Parietal lobe (tissue), 1 donor: Measurements from ENCODE around the gene RCBTB1. TPM values are rescaled to one million over a fixed set of nuclear protein-coding genes. Genes with fewer than 3 reads are reported as not detected.

Experiments used
- total RNA-seq: library from RNA; depleted of rRNA; stranded (reverse); fragments of >200 nt; gene quantifications from one replicate; pipeline ENCODE4 v1.2.3, GENCODE V29; 2014

The RCBTB1 gene
- total RNA-seq, result 21.6 TPM

DNA sequence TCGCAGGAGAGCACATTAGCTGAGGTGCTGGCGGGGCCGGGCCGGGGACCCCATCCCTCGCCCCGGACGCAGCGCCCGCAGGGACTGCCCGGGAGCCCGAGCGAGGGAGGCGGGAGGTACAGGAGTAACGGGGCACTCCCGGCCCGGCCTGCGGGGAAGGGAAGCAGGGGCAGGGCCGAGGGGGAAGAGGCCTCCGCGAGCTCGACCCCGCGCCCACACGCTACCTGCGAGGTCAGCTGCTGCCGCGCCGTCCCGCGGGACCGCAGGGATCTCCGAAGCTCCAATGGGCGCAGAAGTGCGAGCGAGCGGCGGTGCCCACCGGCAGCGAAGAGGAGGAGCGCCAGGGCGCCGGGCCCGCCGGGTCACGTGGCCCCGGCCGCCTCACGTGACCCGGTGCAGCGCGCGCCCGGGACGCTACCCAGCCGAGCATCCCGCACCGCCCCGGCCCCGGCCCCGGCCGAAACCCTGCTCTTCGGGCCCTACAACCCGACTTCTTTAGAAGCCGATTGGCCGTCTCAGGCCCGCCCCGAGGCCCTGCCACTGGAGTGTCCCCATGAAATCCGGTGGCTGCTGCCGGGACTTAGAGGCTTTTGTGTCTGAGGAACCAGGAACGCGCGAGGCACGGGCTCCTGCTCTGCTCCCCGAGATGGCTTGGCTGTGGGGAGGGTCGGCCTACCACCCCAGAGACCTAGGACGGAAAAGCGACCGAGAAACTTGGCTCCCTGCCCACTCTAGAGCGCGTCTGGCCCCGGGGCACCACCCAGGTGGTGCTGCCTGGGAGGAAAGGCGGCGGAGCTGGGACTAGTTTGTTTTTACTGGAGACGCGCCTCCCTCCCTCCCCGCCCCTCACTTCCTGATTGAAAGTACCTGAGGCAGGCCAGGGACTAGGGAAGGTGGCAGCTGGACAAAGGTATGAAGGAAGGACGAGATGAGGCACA lies at the start of gene RCBTB1:
Gene RCBTB1, minus strand, starts transcription at position 339 of the 938 bp plus-strand sequence. CDS start 18,279 bp downstream, outside the sequence.

GRCh38 chr13:49627831-49628652 lies 42.7 kb upstream of the RCBTB1 start, which contains the start of gene ARL11:
Gene ARL11 (plus strand): TSS chr13:49628507. CDS start chr13:49630448, 1,941 bp downstream.

DNA sequence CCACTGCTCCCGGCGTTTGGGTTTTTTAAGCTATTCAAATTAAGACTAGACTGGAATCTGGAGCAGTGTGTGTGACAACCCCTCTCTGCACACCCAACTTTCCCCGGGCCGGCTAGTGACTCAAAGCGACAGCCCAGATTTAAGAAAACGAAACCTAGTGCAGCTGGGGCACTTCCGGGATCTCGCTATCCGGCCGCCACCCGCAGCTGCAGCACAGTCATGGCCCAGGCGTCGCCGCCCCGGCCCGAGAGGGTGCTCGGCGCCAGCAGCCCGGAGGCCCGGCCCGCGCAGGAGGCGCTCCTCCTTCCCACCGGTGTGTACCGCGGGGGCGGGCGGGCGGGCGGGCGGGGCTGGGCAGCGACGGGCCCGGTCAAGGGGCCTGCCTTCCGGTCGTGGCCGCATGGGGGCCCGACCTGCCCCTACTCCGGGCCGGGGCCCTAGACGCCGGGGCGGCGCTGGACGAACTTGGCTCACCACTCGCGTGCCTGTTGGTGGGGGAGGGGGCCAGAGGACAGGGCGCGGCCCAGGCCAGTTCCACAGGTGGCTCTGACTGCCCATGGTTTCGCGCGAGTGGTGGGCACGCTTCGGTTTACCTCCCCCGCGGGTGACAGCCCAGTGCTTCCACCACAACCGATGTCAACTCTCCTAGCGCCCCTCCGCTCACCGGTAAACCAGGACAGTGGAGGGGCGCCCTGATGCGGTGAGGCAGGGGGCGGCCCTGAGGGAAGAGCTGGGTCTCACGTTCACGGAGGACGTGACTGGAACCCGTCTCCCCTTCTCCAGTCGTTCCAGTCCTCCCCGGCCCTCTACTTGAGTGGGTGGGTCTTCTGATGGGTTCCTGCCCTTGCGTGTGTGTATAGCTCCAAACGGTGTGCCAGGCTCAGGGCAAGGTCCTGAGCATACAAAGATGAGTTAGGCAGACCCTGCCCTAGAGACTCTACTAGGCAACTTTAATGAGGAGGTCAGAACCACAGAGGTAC lies 89.3 kb downstream of the RCBTB1 start, which contains the start of gene PHF11:
Gene PHF11, plus strand, starts transcription at position 171 of the 980 bp plus-strand sequence. Its CDS starts 49 bp downstream, at position 220.

Other genes starting within 250 kb of the RCBTB1 start
- 36.9 TPM for gene CAB39L, start 141.5 kb downstream of the RCBTB1 start, total RNA-seq
- 14.7 TPM for gene SETDB2, start 141.3 kb downstream of the RCBTB1 start, total RNA-seq
- 7.8 TPM for gene PHF11, start 89.6 kb downstream of the RCBTB1 start, total RNA-seq
- not detected for gene ARL11, start 42.9 kb upstream of the RCBTB1 start, total RNA-seq
- 31.3 TPM for gene EBPL, start 105.9 kb upstream of the RCBTB1 start, total RNA-seq
- gene KPNA3, start 207.1 kb upstream of the RCBTB1 start, total RNA-seq, result 52.3 TPM